Measurements from ENCODE around the gene PRKCA. TPM values are rescaled to one million over a fixed set of nuclear protein-coding genes. Genes with fewer than 3 reads are reported as not detected.

Gene PRKCA
- total and polyA plus RNA-seq, 12 donors = 1.6 to 27.6 (median 10.5) TPM

- no peak for TF ChIP-seq CTCF (IDR thresholded peaks at IDR 0.05)
- Histone ChIP-seq H3K9me3 (no peaks in the 10 kb centered on the region), H3K36me3 (no peaks in the 10 kb centered on the region), H3K4me1 (peaks cover 0 to 10% (median 0%) of the 10 kb centered on the region in 9 donors), H3K27ac (no peak overlapping the region), H3K4me3 (no peak overlapping the region), H3K27me3 (no peaks in the 10 kb centered on the region)
- DNase-seq = no peak
- no peak for ATAC-seq
- intact Hi-C loops (cut with DNase I) = no loop called here
- 84 to 85% methylated on average over 12 of the region's 12 CpGs for WGBS, 2 donors
Observed at GRCh38 chr17:66416207-66416940, 114.0 kb downstream of the PRKCA start.

DNA sequence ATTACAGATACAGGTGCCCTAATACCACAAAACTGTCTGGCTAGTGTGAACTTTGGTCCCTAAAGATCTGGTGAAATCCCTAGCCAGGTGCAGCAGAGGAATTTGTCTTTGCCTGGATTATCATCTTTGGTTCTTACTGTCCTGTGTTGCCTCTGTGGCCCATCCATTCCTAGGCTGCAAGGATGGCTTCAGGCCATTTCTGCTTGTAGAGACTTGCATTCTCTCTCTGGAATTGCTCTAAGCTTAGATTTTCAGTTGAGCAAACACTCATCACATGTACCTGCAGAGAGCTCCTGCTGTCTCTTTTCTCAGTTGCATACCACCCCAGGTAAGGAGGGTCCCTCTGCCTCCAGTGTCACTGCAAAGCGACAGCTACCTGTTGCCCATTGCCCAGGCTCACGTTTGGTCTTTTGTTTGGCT lies 114.9 kb downstream of the PRKCA start:
- no peaks in the 10 kb centered on the region for H3K9me3 ChIP-seq
- H3K27ac ChIP-seq = no peak overlapping the region
- peaks cover 0 to 10% (median 0%) of the 10 kb centered on the region in 9 donors for H3K4me1 ChIP-seq
- no peak for DNase-seq
- intact Hi-C loops (cut with DNase I) = no loop called here
- WGBS, 2 donors = 90 to 92% methylated on average over 2 of the region's 2 CpGs
- no peak for ATAC-seq
- H3K4me3 ChIP-seq = no peak overlapping the region
- no peaks in the 10 kb centered on the region for H3K27me3 ChIP-seq
- TF ChIP-seq CTCF (IDR thresholded peaks at IDR 0.05) = no peak
- H3K36me3 ChIP-seq = no peaks in the 10 kb centered on the region

- Histone ChIP-seq H3K36me3 (no peaks in the 10 kb centered on the region), H3K4me1 (peaks cover 0 to 13% (median 0%) of the 10 kb centered on the region in 9 donors), H3K4me3 (no peak overlapping the region), H3K27ac (no peak overlapping the region), H3K9me3 (no peaks in the 10 kb centered on the region), H3K27me3 (no peaks in the 10 kb centered on the region)
- WGBS, 2 donors = 63 to 82% methylated on average over 3 of the region's 3 CpGs
- DNase-seq (no peak), ATAC-seq (peak in 2 of 8 donors; percentile 16 to 67)
- intact Hi-C loops (cut with DNase I) = no loop called here
- TF ChIP-seq CTCF (IDR thresholded peaks at IDR 0.05) = no peak
Observed at GRCh38 chr17:66420961-66421371, 118.6 kb downstream of the PRKCA start.

- intact Hi-C loops (cut with DNase I) = no loop called here
- 90 to 95% methylated on average over 2 of the region's 2 CpGs for WGBS, 2 donors
- no peak for ATAC-seq
- no peak for TF ChIP-seq CTCF (IDR thresholded peaks at IDR 0.05)
- DNase-seq = no peak
- Histone ChIP-seq H3K9me3 (peaks cover 0 to 4% (median 0%) of the 10 kb centered on the region in 11 donors), H3K4me1 (peaks cover 0 to 18% (median 0%) of the 10 kb centered on the region in 9 donors), H3K36me3 (no peaks in the 10 kb centered on the region), H3K4me3 (no peak overlapping the region), H3K27ac (no peak overlapping the region), H3K27me3 (no peaks in the 10 kb centered on the region)
Observed at GRCh38 chr17:66422186-66422585, 119.8 kb downstream of the PRKCA start.

All from heart right ventricle (tissue), 16 donors.